Fibroblast of pulmonary artery (primary cell): ENCODE data around the gene GARNL3.

ENCODE experiments used
- DNase-seq: peaks from one replicate; pipeline ENCODE4 v3.0.0-alpha.2; 2010; ENCODE audit warnings: low read depth
- H3K4me3 ChIP-seq: replicated peaks from 2 replicates; pipeline ENCODE4 v1.5.1; 2011; ENCODE audit warnings: low read depth, mild to moderate bottlenecking, control low read depth, low read length, moderate library complexity
- CTCF ChIP-seq: IDR thresholded peaks from 2 replicates; pipeline ENCODE4 v1.5.1; 2011; ENCODE audit warnings: mild to moderate bottlenecking, control low read depth, low read length, inconsistent platforms; ENCODE audit errors: missing control alignments

The GARNL3 gene

GRCh38 chr9:127358023-127358535, 93.5 kb downstream of the GARNL3 start:
- DNase-seq = no peak
- H3K4me3 ChIP-seq = no peak overlapping the region
- no peak for TF ChIP-seq CTCF

GRCh38 chr9:127358770-127359169, 94.2 kb downstream of the GARNL3 start:
- no peak overlapping the region for H3K4me3 ChIP-seq
- no peak for DNase-seq
- TF ChIP-seq CTCF = no peak

- no peak overlapping the region for H3K4me3 ChIP-seq
- no peak for DNase-seq
- no peak for TF ChIP-seq CTCF
These were observed 95.7 kb downstream of the GARNL3 start for GRCh38 chr9:127360250-127360649.

GRCh38 chr9:127360829-127361228, 96.3 kb downstream of the GARNL3 start:
- TF ChIP-seq CTCF = peak; percentile 40
- H3K4me3 ChIP-seq = no peak overlapping the region
- peak; percentile 47 for DNase-seq

GRCh38 chr9:127361561-127361960, 97.0 kb downstream of the GARNL3 start:
- H3K4me3 ChIP-seq = no peak overlapping the region
- TF ChIP-seq CTCF = no peak
- no peak for DNase-seq

- H3K4me3 ChIP-seq = no peak overlapping the region
- no peak for TF ChIP-seq CTCF
- DNase-seq = no peak
These were observed 98.3 kb downstream of the GARNL3 start for GRCh38 chr9:127362829-127363228.

- no peak overlapping the region for H3K4me3 ChIP-seq
- TF ChIP-seq CTCF = no peak
- DNase-seq = no peak
These were observed 100.9 kb downstream of the GARNL3 start for GRCh38 chr9:127365461-127365860.
